Psoas muscle (tissue), 8 donors: ENCODE measurements around the gene UFL1. TPM values are rescaled to one million over a fixed set of nuclear protein-coding genes. Genes with fewer than 3 reads are reported as not detected.

Experiments used
- ATAC-seq, 4 donors: fragments of 200-7000 bp; cut with Tn5 transposase; one replicate each; pipeline ENCODE4 v1.9.1; 2020; ENCODE audit warnings: moderate library complexity in 3 of 4, mild to moderate bottlenecking in 2 of 4
- DNase-seq, 2 donors: peaks; one replicate each; pipeline ENCODE4 v3.0.0-alpha.2; 2020
- H3K27ac ChIP-seq: fragments of 200-600 bp; one replicate; pipeline ENCODE4 v1.8.0; 2022
- H3K27me3 ChIP-seq, 3 donors: fragments of 200-600 bp in 1 of 3; one replicate each; pipeline versions ENCODE4 v1.6.1 to v1.8.0; 2013 to 2022; ENCODE audit warnings: low read length in 2 of 3, mild to moderate bottlenecking in 2 of 3, moderate library complexity in 1 of 3; ENCODE audit not compliant: insufficient read depth in 3 of 3
- H3K36me3 ChIP-seq, 2 donors: fragments of 200-600 bp in 1 of 2; one replicate each; pipeline versions ENCODE4 v1.6.1 to v1.8.0; 2013 to 2022; ENCODE audit warnings: low read depth in 1 of 2, mild to moderate bottlenecking in 1 of 2, moderate library complexity in 1 of 2; ENCODE audit not compliant: insufficient read depth in 1 of 2
- H3K4me1 ChIP-seq: fragments of 200-600 bp; one replicate; pipeline ENCODE4 v1.8.0; 2022
- H3K4me3 ChIP-seq: fragments of 200-600 bp; one replicate; pipeline ENCODE4 v1.8.0; 2022; ENCODE audit warnings: mild to moderate bottlenecking
- H3K9me3 ChIP-seq: fragments of 200-600 bp; one replicate; pipeline ENCODE4 v1.8.0; 2022
- WGBS, 3 donors: extraction: QIAGEN DNeasy Blood & Tissue Kit; methylation state at CpG; one replicate each; pipeline versions ENCODE4 v1.1.6 to v1.1.7; 2013; 5-methylcytosine and 5-hydroxymethylcytosine counted together
- intact Hi-C, 2 donors: fragments of 100-400 bp; cut with DNase I; formaldehyde crosslinking; loops; one replicate each; pipeline versions ENCODE4 v1.11.0 to v1.14.2; 2022
- polyA plus RNA-seq, 3 donors: library from polyadenylated mRNA; stranded (reverse); fragments of 200-250 nt; gene quantifications; one replicate each; pipeline ENCODE4 v1.2.3, GENCODE V29; 2013
- total RNA-seq, 4 donors: library from RNA; stranded (reverse); fragmentation: NEBNext Ultra II Directional in 2 of 4; extraction: Animal tissue kit (Norgen Biotek cat#: 25700) in 2 of 4; gene quantifications; one replicate each; pipeline versions ENCODE4 v1.2.1 to v1.2.4, GENCODE V29; 2021 to 2023
- TF ChIP-seq, protein P1 (sequence below): fragments of 200-600 bp; IDR thresholded peaks from one replicate; pipeline ENCODE4 v1.8.0; 2022; ENCODE audit warnings: antibody characterized with exemption
- donor health status: healthy with polysubstance abuse.
- donor health status: DM: no; HTN: no; CAD: no; lungs with moderate emphysema.
- donor health status: Bipolar disorder and iron deficiency.
- donor health status: healthy.
- donor health status: DM: yes; HTN: yes; CAD: no.
- donor health status: DM: no; HTN: no; CAD: no.
- donor health status: DM: no; HTN: no; CAD: no.
- donor health status: DM: yes; HTN: yes; CAD: no.

Gene UFL1
- total and polyA plus RNA-seq, 7 donors: 7.9 to 26.7 (median 24.7) TPM

DNA sequence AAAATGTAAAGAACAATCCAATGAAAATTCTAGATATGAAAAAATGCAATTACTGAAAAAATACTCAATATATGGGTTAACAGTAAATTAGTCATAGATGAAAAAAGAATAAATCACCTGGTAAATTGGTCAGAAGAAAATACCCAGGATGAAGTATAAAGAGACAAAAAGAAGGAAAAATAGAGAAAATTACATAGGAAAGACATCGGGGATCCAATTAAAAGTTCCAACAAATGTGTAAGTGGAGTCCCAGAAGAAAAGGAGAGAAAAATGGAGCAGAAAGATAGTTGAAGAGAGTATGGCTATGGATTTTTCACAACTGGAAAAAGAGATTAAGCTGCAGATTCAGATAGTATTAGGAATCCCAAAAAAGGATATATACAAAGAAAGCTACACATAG, 18.7 kb upstream of the UFL1 start:
- Histone ChIP-seq H3K36me3 (no peaks in the 10 kb centered on the region), H3K27ac (no peak overlapping the region), H3K9me3 (peaks cover 6% of the 10 kb centered on the region), H3K27me3 (no peaks in the 10 kb centered on the region), H3K4me3 (no peak overlapping the region), H3K4me1 (no peaks in the 10 kb centered on the region)
- ATAC-seq (no peak), DNase-seq (no peak)
- intact Hi-C loops: no loop called here
- TF ChIP-seq, protein P1, sequence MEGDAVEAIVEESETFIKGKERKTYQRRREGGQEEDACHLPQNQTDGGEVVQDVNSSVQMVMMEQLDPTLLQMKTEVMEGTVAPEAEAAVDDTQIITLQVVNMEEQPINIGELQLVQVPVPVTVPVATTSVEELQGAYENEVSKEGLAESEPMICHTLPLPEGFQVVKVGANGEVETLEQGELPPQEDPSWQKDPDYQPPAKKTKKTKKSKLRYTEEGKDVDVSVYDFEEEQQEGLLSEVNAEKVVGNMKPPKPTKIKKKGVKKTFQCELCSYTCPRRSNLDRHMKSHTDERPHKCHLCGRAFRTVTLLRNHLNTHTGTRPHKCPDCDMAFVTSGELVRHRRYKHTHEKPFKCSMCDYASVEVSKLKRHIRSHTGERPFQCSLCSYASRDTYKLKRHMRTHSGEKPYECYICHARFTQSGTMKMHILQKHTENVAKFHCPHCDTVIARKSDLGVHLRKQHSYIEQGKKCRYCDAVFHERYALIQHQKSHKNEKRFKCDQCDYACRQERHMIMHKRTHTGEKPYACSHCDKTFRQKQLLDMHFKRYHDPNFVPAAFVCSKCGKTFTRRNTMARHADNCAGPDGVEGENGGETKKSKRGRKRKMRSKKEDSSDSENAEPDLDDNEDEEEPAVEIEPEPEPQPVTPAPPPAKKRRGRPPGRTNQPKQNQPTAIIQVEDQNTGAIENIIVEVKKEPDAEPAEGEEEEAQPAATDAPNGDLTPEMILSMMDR: no peak
- 93 to 100% (median 97%) methylated on average over 1 of the region's 1 CpG for WGBS, 3 donors

DNA sequence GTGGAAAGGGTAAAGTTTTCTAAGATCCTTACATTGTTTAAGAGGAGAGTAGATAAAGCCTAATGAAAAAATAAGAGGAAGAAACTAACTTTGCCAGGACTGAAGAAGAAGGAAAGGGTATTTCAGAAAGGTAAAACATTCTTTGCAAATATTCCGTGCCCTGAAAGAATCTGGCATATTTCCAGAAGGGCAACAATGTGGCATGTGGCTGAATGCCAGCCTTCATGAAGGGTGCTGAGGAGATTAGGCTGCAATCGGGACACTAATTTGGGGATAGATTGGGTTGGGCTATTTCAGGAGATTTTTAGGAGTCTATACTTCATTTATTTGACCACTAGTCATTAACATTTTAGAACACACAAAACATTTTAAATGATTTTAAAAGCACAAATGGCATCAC, 16.2 kb upstream of the UFL1 start:
- no peak overlapping the region for H3K4me3 ChIP-seq
- H3K27ac ChIP-seq: no peak overlapping the region
- intact Hi-C loops: no loop called here
- 69 to 77% (median 73%) methylated on average over 2 of the region's 2 CpGs for WGBS, 3 donors
- DNase-seq (no peak), ATAC-seq (no peak)
- TF ChIP-seq, protein P1: no peak
- H3K27me3 ChIP-seq: no peaks in the 10 kb centered on the region
- no peaks in the 10 kb centered on the region for H3K4me1 ChIP-seq
- H3K36me3 ChIP-seq: no peaks in the 10 kb centered on the region
- H3K9me3 ChIP-seq: no peaks in the 10 kb centered on the region

DNA sequence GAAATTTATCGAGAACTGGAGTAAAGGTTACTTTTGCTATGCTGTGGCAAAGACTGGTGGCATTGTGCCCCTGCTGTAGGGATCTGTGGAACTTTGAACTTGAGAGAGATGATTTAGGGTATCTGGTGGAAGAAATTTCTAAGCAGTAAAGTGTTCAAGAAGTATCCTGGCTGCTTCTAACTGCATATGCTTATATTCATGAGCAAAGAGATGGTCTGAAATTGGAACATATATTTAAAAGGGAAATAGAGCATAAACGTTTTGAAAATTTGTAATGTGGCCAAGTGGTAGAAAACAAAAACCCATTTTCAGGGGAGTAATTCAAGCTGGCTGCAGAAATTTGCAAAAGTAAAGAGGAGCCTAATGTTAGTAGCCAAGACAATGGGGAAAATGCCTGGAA, 12.3 kb upstream of the UFL1 start:
- Histone ChIP-seq H3K27ac (no peak overlapping the region), H3K36me3 (peaks cover 3 to 12% of the 10 kb centered on the region in 2 donors), H3K9me3 (no peaks in the 10 kb centered on the region), H3K27me3 (no peaks in the 10 kb centered on the region), H3K4me1 (no peaks in the 10 kb centered on the region), H3K4me3 (no peak overlapping the region)
- 78 to 82% (median 78%) methylated on average over 2 of the region's 2 CpGs for WGBS, 3 donors
- ATAC-seq (no peak), DNase-seq (no peak)
- intact Hi-C loops: no loop called here
- TF ChIP-seq, protein P1: no peak

DNA sequence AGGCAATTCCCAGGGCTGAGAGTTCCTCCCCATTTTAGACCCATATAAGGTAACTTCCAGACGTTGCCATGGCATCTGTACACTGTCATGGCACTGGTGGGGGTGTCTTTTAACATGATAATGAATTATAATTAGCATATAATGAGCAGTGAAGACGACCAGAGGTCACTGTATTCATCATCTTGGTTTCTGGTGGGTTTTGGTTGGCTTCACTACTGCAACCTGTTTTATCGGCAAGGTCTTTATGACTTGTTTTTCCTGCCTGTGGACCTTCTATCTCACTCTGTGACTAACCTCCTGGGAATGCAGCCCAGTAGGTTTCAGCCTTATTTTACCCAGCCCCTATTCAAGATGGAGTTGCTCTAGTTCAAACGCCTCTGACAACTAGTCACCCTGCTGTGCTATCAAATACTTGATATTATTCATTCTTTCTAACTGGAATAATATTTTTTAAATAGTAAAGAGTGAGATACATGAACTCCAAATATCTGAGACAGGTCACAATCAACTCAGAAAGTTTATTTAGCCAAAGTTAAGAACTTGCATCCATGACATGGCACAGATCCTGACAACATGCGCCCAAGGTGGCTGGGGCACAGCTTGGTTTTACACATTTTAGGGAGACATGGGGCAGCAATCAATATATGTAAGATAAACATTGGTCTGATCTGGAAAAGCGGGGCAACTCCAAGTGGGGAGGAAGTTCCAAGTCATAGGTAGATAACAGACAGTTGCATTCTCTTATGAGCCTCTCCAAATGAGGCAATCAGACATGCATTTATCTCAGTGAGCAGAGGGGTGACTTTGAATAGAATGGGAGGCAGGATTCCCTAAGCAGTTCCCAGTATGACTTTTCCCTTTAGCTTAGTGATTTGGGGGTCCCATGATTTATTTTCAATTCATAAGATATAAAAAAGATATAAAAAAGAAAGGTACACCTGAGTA, 1.2 kb upstream of the UFL1 start:
- no peaks in the 10 kb centered on the region for H3K9me3 ChIP-seq
- no peaks in the 10 kb centered on the region for H3K27me3 ChIP-seq
- H3K27ac ChIP-seq: peak overlapping the region; percentile 98
- no peak for ATAC-seq
- H3K4me3 ChIP-seq: peak overlapping the region; percentile 94
- DNase-seq: no peak
- TF ChIP-seq, protein P1: no peak
- intact Hi-C loops: loop anchor here in 1 of 2 donors (5.0 to 10.0 kb wide), 2 partner anchors 37 to 374 kb away; partner anchors contain the start of gene NDUFAF4
- H3K36me3 ChIP-seq: peaks cover 0 to 23% of the 10 kb centered on the region in 2 donors
- WGBS, 3 donors: 65 to 68% (median 67%) methylated on average over 6 of the region's 6 CpGs
- peaks cover 18% of the 10 kb centered on the region for H3K4me1 ChIP-seq
